HG02678 (cell line): ENCODE results near the gene ADAM12.
A peak's percentile ranks its signal among the peaks of the same experiment; 100 is the strongest.

ENCODE experiments used
- ATAC-seq: cut with Tn5 transposase; IDR thresholded peaks from one replicate; pipeline ENCODE4 v1.9.1; 2021; ENCODE audit warnings: mild to moderate bottlenecking, moderate library complexity; ENCODE audit not compliant: unreplicated experiment

ADAM12 gene

GRCh38 chr10:126041804-126042231, 346.5 kb downstream of the ADAM12 start:
- ATAC-seq: peak; percentile 99

GRCh38 chr10:126041117-126041516, 347.2 kb downstream of the ADAM12 start:
- ATAC-seq: no peak

- ATAC-seq: no peak
These were observed 350.3 kb downstream of the ADAM12 start for GRCh38 chr10:126037946-126038345.

GRCh38 chr10:126036515-126036914, 351.8 kb downstream of the ADAM12 start:
- ATAC-seq: no peak

GRCh38 chr10:126034586-126034985, 353.7 kb downstream of the ADAM12 start:
- ATAC-seq: no peak

- no peak for ATAC-seq
These were observed 358.3 kb downstream of the ADAM12 start for GRCh38 chr10:126029999-126030398.

- ATAC-seq: no peak
These were observed 360.6 kb downstream of the ADAM12 start for GRCh38 chr10:126027692-126028091.

GRCh38 chr10:126022841-126023240, 365.4 kb downstream of the ADAM12 start:
- ATAC-seq: no peak

- ATAC-seq: no peak
These were observed 366.3 kb downstream of the ADAM12 start for GRCh38 chr10:126021833-126022500.

- no peak for ATAC-seq
These were observed 370.2 kb downstream of the ADAM12 start for GRCh38 chr10:126017961-126018560.

- ATAC-seq: no peak
These were observed 371.4 kb downstream of the ADAM12 start for GRCh38 chr10:126016882-126017281.

GRCh38 chr10:126016156-126016805, 372.0 kb downstream of the ADAM12 start:
- ATAC-seq: no peak

- no peak for ATAC-seq
These were observed 372.9 kb downstream of the ADAM12 start for GRCh38 chr10:126015413-126015812.

GRCh38 chr10:126014309-126014708, 374.0 kb downstream of the ADAM12 start:
- no peak for ATAC-seq

- ATAC-seq: no peak
These were observed 374.6 kb downstream of the ADAM12 start for GRCh38 chr10:126013489-126014281.

- no peak for ATAC-seq
These were observed 375.8 kb downstream of the ADAM12 start for GRCh38 chr10:126012485-126012884.

GRCh38 chr10:126011995-126012394, 376.3 kb downstream of the ADAM12 start:
- no peak for ATAC-seq

- ATAC-seq: no peak
These were observed 378.6 kb downstream of the ADAM12 start for GRCh38 chr10:126009650-126010049.

- ATAC-seq: no peak
These were observed 381.4 kb downstream of the ADAM12 start for GRCh38 chr10:126006906-126007305.

GRCh38 chr10:126006264-126006663, 382.0 kb downstream of the ADAM12 start:
- ATAC-seq: no peak

- ATAC-seq: no peak
These were observed 383.5 kb downstream of the ADAM12 start for GRCh38 chr10:126004752-126005151.
